Spleen (tissue), 13 donors: Measurements from ENCODE around the gene NUMA1. TPM values are rescaled to one million over a fixed set of nuclear protein-coding genes. Genes with fewer than 3 reads are reported as not detected.

Experiments
- DNase-seq: peaks from one replicate; pipeline ENCODE4 v3.0.0-alpha.2; 2020
- H3K27ac ChIP-seq, 8 donors: fragments of 200-600 bp; sonication (generic) in 7 of 8; 1 replicate in 4 of 8; 2 replicates in 4 of 8; pipeline versions ENCODE4 v1.5.0 to v1.8.0; 2016 to 2021; ENCODE audit warnings: inconsistent platforms in 4 of 8, mild to moderate bottlenecking in 4 of 8, moderate library complexity in 1 of 8
- H3K27me3 ChIP-seq, 7 donors: fragments of 200-600 bp; sonication (generic) in 6 of 7; replicated peaks in 1 of 7; 1 replicate in 4 of 7; 2 replicates in 3 of 7; pipeline versions ENCODE4 v1.5.0 to v1.8.0; 2016 to 2021; ENCODE audit warnings: inconsistent platforms in 3 of 7, mild to moderate bottlenecking in 1 of 7
- H3K36me3 ChIP-seq, 6 donors: fragments of 200-600 bp; sonication (generic) in 5 of 6; 1 replicate in 4 of 6; 2 replicates in 2 of 6; pipeline versions ENCODE4 v1.5.0 to v1.8.0; 2016 to 2021; ENCODE audit warnings: inconsistent platforms in 2 of 6
- H3K4me1 ChIP-seq, 6 donors: fragments of 200-600 bp; sonication (generic) in 5 of 6; 1 replicate in 3 of 6; 2 replicates in 3 of 6; pipeline versions ENCODE4 v1.5.0 to v1.8.0; 2016 to 2021; ENCODE audit warnings: inconsistent platforms in 3 of 6
- H3K4me3 ChIP-seq, 8 donors: fragments of 200-600 bp; sonication (generic) in 7 of 8; 1 replicate in 4 of 8; 2 replicates in 4 of 8; pipeline versions ENCODE4 v1.5.0 to v1.8.0; 2016 to 2021; ENCODE audit warnings: inconsistent platforms in 4 of 8, mild to moderate bottlenecking in 4 of 8, moderate library complexity in 2 of 8
- H3K9me3 ChIP-seq, 8 donors: fragments of 200-600 bp; sonication (generic) in 7 of 8; 1 replicate in 4 of 8; 2 replicates in 4 of 8; pipeline versions ENCODE4 v1.5.0 to v1.8.0; 2016 to 2021; ENCODE audit warnings: inconsistent platforms in 4 of 8
- POLR2A ChIP-seq, 3 donors: fragments of 450-650 bp; IDR thresholded peaks; one replicate each; pipeline ENCODE4 v1.5.1; 2017; ENCODE audit warnings: antibody characterized with exemption in 3 of 3, mild to moderate bottlenecking in 1 of 3
- POLR2AphosphoS5 ChIP-seq, 3 donors: sonication (generic); formaldehyde crosslinking; IDR thresholded peaks; one replicate each; pipeline ENCODE4 v1.5.1; 2017; ENCODE audit warnings: antibody characterized with exemption in 3 of 3
- WGBS, 5 donors: extraction: QIAGEN DNeasy Blood & Tissue Kit in 3 of 5; methylation state at CpG; one replicate each; pipeline versions ENCODE4 v1.1.5 to v1.1.7; 2013 to 2018; 5-methylcytosine and 5-hydroxymethylcytosine counted together
- intact Hi-C: fragments of 100-400 bp; cut with DNase I; formaldehyde crosslinking; loops from one replicate; pipeline ENCODE4 v1.15.0; 2023; ENCODE audit warnings: low total_unique reads
- long read RNA-seq, 2 donors: transcript quantifications; one replicate each; lab custom pipeline, GENCODE V29; 2026
- polyA plus RNA-seq, 3 donors: library from polyadenylated mRNA; stranded (reverse); fragments of 200-250 nt; gene quantifications; one replicate each; pipeline ENCODE4 v1.2.1, GENCODE V29; 2013
- total RNA-seq, 7 donors: library from RNA; depleted of rRNA in 3 of 7; stranded (reverse); fragments of >200 nt in 3 of 7; fragmentation: NEBNext Ultra II Directional in 4 of 7; extraction: Animal tissue kit (Norgen Biotek cat#: 25700) in 4 of 7; gene quantifications; one replicate each; pipeline versions ENCODE4 v1.1.0 to v1.2.1, GENCODE V29; 2016 to 2021
- TF ChIP-seq, protein P1 (sequence below), 11 experiments: fragments of 200-600 bp in 7 of 11; fragments of 450-650 bp in 4 of 11; sonication (generic) in 4 of 11; IDR thresholded peaks in 8 of 11; conservative IDR thresholded peaks in 3 of 11; 1 replicate in 7 of 11; 2 replicates in 4 of 11; pipeline versions ENCODE4 v1.4.0 to v1.8.0; 2016 to 2021; ENCODE audit warnings: antibody characterized with exemption in 11 of 11, inconsistent platforms in 4 of 11, mild to moderate bottlenecking in 1 of 11
- donor health status: healthy with polysubstance abuse.
- donor health status: DM: no; HTN: no; CAD: no; lungs with moderate emphysema.
- donor health status: DM: no; HTN: no; CAD: no.
- donor health status: Bipolar disorder and iron deficiency.
- donor health status: healthy.
- donor health status: DM: no; HTN: no; CAD: no.
- donor health status: DM: yes; HTN: yes; CAD: no.

Gene NUMA1
- total RNA-seq (100 to 1,000 TPM; 174 to 248 (median 203) TPM), polyA plus RNA-seq (100 to 1,000 TPM in 2 of 3 donors, 10 to 100 TPM in 1; 75.5 to 164 (median 141) TPM)
- long read RNA-seq, donor 1, transcript NUMA1-223 (14 exons, 2,766 nt), result major isoform, 7 of 19 reads
- long read RNA-seq, donor 1, partial matches to known transcripts, result 6 of 19 reads
- long read RNA-seq, donor 1, other reads (novel, unspliced or antisense), result 0 of 19 reads
- long read RNA-seq, donor 2, transcript NUMA1-223 (14 exons, 2,766 nt), result major isoform, 6 of 14 reads
- long read RNA-seq, donor 2, partial matches to known transcripts, result 5 of 14 reads
- long read RNA-seq, donor 2, other reads (novel, unspliced or antisense), result 0 of 14 reads

GRCh38 chr11:72080326-72081183 lies at the start of gene NUMA1, which contains the start of gene LRRC51:
Gene NUMA1, minus strand, starts transcription at chr11:72080542. Its CDS starts 44,599 bp downstream, at chr11:72035943.
Gene LRRC51, plus strand, starts transcription at chr11:72080850. Its CDS starts 8,234 bp downstream, at chr11:72089084.
- peaks cover 7 to 69% (median 36%) of the 10 kb centered on the region in 6 donors for H3K4me1 ChIP-seq
- intact Hi-C loops, result no loop called here
- peak; percentile 99 for DNase-seq
- peak within 1 kb of the TSS; percentile 56 to 86 (median 77) for H3K4me3 ChIP-seq
- 1 to 2% (median 1%) methylated on average over 53 to 60 of the region's 60 CpGs for WGBS, 5 donors
- no peaks in the 10 kb centered on the region for H3K9me3 ChIP-seq
- TF ChIP-seq POLR2A (IDR thresholded peaks at IDR 0.05) (peak in 1 of 3 donors; percentile 50), POLR2AphosphoS5 (IDR thresholded peaks at IDR 0.05) (peak; percentile 86 to 89 (median 87))
- TF ChIP-seq, protein P1, sequence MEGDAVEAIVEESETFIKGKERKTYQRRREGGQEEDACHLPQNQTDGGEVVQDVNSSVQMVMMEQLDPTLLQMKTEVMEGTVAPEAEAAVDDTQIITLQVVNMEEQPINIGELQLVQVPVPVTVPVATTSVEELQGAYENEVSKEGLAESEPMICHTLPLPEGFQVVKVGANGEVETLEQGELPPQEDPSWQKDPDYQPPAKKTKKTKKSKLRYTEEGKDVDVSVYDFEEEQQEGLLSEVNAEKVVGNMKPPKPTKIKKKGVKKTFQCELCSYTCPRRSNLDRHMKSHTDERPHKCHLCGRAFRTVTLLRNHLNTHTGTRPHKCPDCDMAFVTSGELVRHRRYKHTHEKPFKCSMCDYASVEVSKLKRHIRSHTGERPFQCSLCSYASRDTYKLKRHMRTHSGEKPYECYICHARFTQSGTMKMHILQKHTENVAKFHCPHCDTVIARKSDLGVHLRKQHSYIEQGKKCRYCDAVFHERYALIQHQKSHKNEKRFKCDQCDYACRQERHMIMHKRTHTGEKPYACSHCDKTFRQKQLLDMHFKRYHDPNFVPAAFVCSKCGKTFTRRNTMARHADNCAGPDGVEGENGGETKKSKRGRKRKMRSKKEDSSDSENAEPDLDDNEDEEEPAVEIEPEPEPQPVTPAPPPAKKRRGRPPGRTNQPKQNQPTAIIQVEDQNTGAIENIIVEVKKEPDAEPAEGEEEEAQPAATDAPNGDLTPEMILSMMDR (IDR thresholded peaks at IDR 0.05 in 8 of 11, conservative IDR thresholded peaks at IDR 0.05 in 3 of 11), result peak in 1 of 11 experiments; percentile 34
- H3K27me3 ChIP-seq, result no peaks in the 10 kb centered on the region
- H3K36me3 ChIP-seq, result peaks cover 0 to 11% (median 3%) of the 10 kb centered on the region in 6 donors
- H3K27ac ChIP-seq, result peak within 1 kb of the TSS; percentile 77 to 95 (median 91)

DNA sequence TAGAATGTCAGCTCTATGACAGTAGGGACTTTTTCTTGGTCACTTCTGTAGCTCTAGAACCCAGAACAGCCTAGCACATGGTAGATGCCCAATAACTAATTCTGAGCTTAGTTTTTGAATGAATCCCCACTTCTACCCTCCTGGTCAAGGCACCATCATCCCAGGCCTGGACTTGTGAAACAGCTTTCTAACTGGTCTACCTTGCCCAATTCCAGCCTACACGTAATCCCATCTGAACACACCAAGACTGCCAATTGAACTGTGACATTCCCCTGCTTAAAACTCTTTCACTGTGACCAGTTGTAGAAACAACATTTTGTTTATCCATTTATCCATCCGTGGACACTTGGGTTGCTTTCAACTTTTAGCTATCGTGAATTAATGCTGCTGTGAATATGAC lies 49.0 kb upstream of the NUMA1 start:
- Histone ChIP-seq H3K36me3 (no peaks in the 10 kb centered on the region), H3K27me3 (no peaks in the 10 kb centered on the region), H3K9me3 (peaks cover 0 to 32% (median 17%) of the 10 kb centered on the region in 8 donors), H3K4me1 (peaks cover 0 to 16% (median 0%) of the 10 kb centered on the region in 6 donors), H3K27ac (no peak overlapping the region), H3K4me3 (no peak overlapping the region)
- no peak for TF ChIP-seq POLR2AphosphoS5 (IDR thresholded peaks at IDR 0.05)
- no peak for TF ChIP-seq POLR2A (IDR thresholded peaks at IDR 0.05)
- TF ChIP-seq, protein P1 (IDR thresholded peaks at IDR 0.05 in 8 of 11, conservative IDR thresholded peaks at IDR 0.05 in 3 of 11), result no peak
- DNase-seq, result no peak
- 73 to 92% (median 83%) methylated on average over 3 of the region's 3 CpGs for WGBS, 5 donors
- intact Hi-C loops, result no loop called here

DNA sequence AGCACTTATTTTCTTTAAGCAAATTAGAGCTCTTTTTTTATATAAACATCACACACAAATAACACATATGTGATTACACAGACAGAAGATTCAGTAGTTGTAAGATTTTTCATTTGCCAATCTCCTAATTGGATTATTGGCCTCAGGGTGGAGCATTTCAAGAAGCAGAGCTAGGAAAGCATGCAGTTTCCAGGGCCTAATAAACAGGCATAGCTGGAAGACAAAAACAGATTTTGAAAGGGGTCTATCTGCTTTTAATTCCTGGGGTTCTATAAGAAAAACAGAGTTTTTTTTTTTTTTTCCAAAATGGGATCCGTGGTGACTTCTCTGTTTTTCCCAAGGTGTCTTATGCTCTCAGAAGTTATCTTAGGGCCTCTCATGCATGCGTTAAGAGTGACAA lies 47.6 kb upstream of the NUMA1 start:
- DNase-seq, result no peak
- H3K4me1 ChIP-seq, result peaks cover 0 to 12% (median 0%) of the 10 kb centered on the region in 6 donors
- no peaks in the 10 kb centered on the region for H3K27me3 ChIP-seq
- no peak overlapping the region for H3K27ac ChIP-seq
- TF ChIP-seq, protein P1 (IDR thresholded peaks at IDR 0.05 in 8 of 11, conservative IDR thresholded peaks at IDR 0.05 in 3 of 11), result no peak
- TF ChIP-seq POLR2AphosphoS5 (IDR thresholded peaks at IDR 0.05) (no peak), POLR2A (IDR thresholded peaks at IDR 0.05) (no peak)
- WGBS, 5 donors, result 57 to 70% (median 62%) methylated on average over 2 of the region's 2 CpGs
- H3K9me3 ChIP-seq, result peaks cover 0 to 32% (median 17%) of the 10 kb centered on the region in 8 donors
- no peak overlapping the region for H3K4me3 ChIP-seq
- intact Hi-C loops, result no loop called here
- no peaks in the 10 kb centered on the region for H3K36me3 ChIP-seq
